ENCODE data around the gene C3AR1. TPM values are rescaled to one million over a fixed set of nuclear protein-coding genes. Genes with fewer than 3 reads are reported as not detected.

The C3AR1 gene
- total and polyA plus RNA-seq, 4 donors: 1.5 to 8.8 (median 5.0) TPM

Other genes starting within 250 kb of the C3AR1 start
- gene SLC2A14, start 193.4 kb downstream of the C3AR1 start, total RNA-seq: 10 to 100 TPM in 1 of 2 donors, not detected in 1; 22.7 TPM
- gene SLC2A14, start 193.4 kb downstream of the C3AR1 start, polyA plus RNA-seq: not detected
- gene SLC2A3, start 130.2 kb downstream of the C3AR1 start, total RNA-seq: 10 to 100 TPM; 10.9 to 20.6 TPM
- 1 to 10 TPM; 2.1 to 3.2 TPM for gene SLC2A3, start 130.2 kb downstream of the C3AR1 start, polyA plus RNA-seq
- gene FOXJ2, start 33.6 kb downstream of the C3AR1 start, total RNA-seq: 1 to 10 TPM; 4.1 to 9.2 TPM
- 1 to 10 TPM; 2.3 to 3.3 TPM for gene FOXJ2, start 33.6 kb downstream of the C3AR1 start, polyA plus RNA-seq
- 10 to 100 TPM; 19.3 to 24.9 TPM for gene NECAP1, start 15.9 kb upstream of the C3AR1 start, total RNA-seq
- gene NECAP1, start 15.9 kb upstream of the C3AR1 start, polyA plus RNA-seq: 10 to 100 TPM; 13.4 to 14.6 TPM
- 1 to 10 TPM in 1 of 2 donors, under 1 TPM in 1; 0.67 to 2.2 TPM for gene CLEC4A, start 57.3 kb upstream of the C3AR1 start, total RNA-seq
- gene CLEC4A, start 57.3 kb upstream of the C3AR1 start, polyA plus RNA-seq: 1 to 10 TPM in 1 of 2 donors, under 1 TPM in 1; 0.98 to 2.5 TPM
- not detected for gene ZNF705A, start 90.7 kb upstream of the C3AR1 start, total RNA-seq
- not detected for gene ZNF705A, start 90.7 kb upstream of the C3AR1 start, polyA plus RNA-seq
- gene FAM90A1, start 161.3 kb upstream of the C3AR1 start, total RNA-seq: not detected
- gene FAM90A1, start 161.3 kb upstream of the C3AR1 start, polyA plus RNA-seq: not detected

Measured in liver (tissue), 4 donors.